DMS 273 (cell line): ENCODE measurements around the gene HIPK4.
A peak's percentile ranks its signal among the peaks of the same experiment; 100 is the strongest.
"Not testable (repeated sequence)": the region's sequence is repeated elsewhere in the genome, so short reads cannot be mapped to it uniquely, and the experiment has no call there.

Experiments
- DNase-seq: peaks from one replicate; lab custom pipeline; 2025; ENCODE audit not compliant: unreplicated experiment; lab: John Stamatoyannopoulos, UW

HIPK4 gene

DNA sequence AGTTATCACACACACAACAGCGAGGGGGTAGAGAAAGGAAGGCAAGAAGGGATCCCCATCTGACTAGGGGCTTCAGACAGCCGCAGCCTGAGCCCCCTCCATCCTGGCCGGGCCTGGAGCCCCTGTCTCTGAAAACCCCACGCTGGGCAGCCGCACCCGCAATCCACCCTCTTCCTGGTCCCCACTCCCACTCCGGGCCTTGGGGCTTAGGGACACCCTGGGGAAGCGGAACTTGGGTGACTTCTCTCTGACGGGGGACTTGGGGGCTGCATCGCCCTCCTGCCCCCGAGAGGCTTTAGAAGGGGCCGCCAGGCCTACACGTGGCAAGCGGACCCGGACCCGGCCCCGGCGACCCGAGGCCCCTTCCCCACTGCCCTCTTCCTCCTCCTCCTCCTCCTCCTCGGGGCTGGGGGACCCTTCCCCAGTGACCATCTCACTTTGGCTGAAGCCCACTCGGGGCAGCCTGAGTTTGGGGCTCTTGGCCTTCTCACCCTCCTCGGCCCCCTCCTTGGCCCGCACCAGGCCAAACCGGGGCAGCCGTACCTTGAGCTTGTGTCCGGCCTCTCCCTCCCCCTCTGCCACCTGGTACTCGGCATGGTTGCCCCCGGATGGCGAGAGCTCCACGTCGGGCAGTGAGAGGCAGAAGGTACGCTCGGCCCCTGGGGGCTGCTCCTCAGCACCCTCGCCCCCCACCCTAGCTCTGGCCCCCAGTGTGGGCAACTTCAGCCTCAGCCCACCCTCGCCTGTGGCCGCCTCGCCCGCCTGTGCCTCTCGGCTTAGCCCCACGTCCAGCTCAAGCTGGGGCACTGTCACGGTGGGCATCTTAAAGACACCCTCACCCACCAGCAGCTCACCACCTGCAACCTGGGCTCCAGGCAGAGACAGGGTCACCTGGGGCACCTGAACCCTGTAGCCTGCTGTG is 4.2 kb upstream of the HIPK4 start:
- DNase-seq, result no peak

DNA sequence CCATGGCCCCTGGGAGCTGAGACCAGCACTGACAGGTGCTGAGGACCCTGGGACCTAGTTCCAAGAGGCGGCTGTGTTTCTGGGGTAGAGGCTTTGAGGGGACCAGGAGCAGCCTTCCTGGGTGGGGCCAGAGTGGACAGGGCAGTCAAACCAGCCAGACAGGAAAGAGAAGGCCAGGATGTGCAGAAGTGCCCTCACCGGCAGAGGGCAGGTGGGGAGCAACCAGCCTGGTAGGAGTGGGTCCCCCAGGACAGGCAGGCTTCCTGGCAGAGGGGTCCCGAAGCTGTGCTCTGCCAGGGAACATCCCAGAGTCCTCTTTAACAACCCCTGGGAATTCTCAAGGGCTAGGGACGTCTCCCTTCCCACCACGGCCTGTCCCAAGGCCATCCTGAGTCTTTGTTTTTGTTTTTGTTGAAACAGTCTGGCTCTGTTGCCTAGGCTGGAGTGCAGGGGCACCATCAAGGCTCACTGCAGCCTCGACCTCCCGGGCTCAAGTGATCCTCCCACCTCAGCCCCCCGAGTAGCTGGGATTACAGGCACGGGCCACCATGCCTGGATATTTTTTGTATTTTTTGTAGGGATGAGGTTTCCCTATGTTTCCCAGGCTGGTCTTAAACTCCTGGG is 3.0 kb upstream of the HIPK4 start:
- peak; percentile 50 for DNase-seq

DNA sequence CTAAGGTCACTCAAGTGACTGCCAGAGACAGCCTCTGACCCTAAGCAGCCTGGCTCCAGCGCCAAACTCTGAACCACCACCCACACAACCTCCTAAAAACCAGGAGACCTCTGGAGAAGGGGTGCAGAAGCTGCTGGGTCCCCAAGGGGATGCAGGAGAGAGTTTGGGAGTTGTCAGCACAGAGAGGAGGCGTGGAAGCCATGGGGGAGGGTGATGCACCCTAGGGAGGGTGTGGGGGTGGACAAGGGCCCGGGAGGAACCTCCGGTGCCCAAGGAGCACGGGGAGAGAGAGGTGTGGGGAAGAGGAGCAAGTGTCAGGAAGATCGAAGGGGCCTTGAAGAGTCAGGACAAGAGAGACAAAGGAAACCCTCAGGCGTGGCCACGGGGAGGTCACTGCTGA is 2.1 kb upstream of the HIPK4 start:
- no peak for DNase-seq

DNA sequence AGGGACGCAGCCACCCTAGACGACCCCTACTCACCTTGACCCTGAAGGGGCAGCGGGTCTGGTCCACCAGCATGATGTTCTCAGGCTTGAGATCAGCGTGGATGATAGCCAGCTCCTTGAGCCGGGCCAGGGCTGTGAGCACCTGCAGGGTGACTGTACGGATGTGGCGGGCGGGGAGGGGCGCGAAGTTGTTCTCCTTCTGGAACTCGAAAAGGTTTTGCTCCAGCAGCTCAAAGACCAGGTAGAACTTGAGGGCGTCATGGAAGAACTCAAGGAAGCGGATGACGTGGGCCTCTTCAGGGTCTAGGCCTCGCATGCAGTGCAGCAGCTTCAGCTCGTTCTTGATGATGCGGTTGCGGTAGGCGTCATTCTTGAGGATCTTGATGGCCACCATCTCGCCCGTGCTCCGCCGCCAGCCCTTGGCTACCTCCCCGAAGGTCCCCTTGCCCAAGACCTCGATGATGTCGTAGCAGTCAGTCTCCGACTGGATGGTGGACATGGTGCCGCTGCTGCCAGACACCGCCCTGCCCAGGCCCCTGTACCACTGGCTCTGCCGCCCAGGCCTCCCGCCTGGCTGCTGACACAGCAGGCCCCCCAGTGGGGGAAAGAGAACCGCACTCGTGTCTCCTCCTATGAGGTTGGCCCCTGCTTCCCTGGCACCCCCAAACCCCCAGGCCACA is 437 bp downstream of the HIPK4 start:
- no peak for DNase-seq

DNA sequence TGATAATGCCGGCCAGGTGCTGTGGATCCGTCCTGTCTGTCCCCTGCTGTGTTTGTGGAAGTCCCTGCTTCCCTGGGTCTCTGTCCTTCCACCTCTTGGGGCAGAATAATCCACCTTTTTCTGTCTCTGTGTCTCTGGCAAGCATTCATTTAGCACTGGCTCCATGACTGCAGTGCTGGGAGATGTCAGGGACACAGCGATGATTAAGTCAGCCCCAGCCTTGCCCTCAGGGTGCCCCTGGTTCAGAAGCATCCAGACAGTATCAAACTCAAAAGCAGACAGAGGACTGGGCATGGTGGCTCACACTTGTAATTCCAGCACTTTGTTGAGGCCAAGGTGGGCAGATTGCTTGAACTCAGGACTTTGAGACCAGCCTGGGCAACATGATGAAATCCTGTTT is 1.5 kb downstream of the HIPK4 start:
- DNase-seq, result no peak

DNA sequence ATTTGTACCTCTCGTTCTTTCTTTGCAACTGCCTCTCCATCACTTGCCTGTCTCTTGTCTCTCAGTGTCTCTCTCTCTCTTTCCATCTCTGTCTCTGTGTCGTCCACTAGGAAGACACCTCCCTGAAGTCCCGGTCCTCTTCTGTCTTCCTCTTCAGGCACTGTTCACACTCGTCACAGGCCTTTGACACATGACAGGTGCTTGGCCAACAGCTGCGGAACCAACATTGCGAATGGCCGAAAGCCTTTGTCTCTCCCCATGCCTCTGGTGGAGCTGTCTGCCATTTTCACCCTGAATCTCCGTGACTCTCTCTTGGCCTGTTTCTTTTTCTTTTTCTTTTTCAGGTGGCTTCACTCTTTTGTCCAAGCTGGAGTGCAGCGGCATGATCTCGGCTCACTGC is 2.8 kb downstream of the HIPK4 start:
- DNase-seq, result no peak

DNA sequence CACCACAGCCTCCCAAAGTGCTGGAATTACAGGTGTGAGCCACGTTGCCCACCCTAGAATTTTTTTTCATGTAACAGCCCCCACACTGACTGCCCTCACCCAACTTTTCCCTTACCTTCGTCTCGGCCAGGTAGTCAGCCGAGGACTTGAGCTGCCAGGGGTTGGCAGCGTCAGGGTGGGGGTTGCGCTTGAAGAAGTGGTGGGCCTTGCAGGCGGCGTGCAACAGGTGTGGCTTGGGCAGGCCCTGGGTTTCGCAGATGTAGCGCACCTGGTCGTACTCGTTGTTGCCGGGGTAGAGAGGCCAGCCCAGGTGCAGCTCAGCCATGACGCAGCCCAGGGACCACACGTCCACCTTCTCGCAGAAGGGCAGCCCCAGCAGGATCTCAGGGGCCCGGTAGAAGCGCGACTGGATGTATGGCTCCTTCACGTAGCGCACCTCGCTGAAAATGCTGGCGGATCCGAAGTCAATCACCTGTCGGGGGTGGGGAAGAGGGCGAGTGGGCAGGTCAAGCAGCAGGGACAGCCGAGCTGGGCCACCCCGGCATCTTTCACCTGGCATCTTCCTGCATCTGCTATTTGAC is 6.2 kb downstream of the HIPK4 start:
- no peak for DNase-seq

DNA sequence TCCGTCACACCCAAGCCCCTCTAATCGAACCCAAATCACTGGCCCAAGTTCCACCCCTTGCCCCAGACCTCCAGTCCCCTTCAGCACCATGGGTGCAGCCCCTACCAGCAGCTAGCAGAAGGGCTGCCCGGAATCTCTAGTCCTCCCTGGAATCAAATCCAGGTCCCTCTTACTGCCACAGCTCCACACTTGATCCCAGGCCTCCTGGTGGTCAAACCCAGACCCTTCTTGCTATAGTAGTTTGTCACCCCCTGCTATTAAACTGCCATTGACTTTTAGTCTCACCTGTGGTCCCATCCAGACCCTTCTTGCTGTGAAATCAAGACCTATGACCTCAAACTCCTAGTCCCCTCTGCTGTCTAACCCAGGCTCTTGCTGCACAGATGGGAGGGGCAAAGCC is 8.7 kb downstream of the HIPK4 start:
- peak; percentile 24 for DNase-seq

DNA sequence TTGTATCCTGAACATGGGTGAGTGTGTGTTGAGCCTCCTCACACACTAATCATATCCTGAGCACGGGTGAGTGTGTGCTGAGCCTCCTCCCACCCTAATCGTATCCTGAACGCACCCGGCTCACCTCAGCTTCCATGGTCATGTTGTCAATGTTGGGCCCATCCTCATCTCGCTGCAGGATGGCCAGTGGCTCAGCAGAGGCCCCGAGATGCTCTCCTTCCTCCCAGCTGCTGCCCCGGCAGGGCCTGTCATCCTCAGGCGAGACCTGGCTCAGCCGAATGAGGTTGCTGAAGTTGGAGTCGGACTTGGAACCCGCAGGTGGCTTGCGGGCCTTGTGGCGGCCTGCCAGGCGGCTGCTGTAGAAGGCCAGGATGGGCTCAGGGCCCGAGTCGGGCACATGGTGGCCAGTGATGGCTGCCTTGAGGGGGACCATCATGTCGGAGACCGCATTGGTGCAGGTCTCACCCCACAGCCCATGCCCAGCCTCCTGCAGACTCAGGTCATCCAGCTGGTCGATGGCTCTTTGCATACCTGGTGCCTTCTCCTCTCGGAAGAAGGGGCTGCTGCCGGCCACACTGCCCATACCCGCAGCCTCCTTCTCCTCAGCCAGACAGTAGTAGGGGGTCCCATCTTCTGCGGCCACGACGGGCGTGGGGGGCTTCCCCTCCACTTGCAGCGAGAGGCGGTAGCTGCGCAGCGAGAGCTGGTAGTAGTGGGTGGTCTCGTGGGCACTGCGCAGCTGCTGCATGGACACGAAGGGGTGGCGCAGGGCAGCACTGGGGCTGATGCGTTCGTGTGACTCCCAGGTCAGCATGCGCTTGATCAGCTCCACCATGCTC is 9.6 kb downstream of the HIPK4 start:
- no peak for DNase-seq

DNA sequence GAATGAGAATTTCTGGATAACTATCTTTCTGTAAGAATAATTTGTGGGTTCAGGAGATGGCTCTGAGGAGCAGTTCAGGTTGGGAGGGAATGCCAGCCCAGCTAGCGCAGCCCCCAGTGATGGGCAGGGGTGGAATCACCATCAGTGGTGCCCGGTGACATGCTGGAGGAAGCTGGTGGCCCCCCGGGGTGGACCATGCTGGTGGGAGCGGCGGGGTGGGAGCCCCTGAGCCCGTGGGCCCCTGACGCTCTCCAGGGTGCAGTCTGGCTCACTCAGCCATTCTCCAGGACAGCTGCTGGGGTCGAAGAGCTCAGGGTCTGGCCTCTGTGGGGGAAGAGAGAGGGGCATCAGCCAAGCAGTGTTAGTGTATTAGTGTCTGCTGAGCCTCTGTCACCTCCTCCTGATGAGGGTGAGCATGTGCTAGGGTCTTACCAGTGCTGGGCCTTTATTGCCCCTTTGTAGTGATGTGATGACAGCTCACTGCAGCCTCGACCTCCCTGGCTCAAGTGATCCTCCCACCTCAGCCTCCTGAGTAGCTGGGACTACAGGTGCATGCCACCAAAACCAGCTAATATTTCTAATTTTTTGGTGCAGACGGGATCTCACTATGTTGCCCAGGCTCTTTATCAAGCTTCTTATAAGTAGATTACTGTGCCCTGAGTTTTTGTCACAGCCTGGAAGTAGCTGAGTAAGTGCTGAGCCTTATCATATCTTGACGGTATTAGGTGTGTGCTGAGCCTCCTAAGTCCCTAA is 10.4 kb downstream of the HIPK4 start:
- DNase-seq, result no peak

DNA sequence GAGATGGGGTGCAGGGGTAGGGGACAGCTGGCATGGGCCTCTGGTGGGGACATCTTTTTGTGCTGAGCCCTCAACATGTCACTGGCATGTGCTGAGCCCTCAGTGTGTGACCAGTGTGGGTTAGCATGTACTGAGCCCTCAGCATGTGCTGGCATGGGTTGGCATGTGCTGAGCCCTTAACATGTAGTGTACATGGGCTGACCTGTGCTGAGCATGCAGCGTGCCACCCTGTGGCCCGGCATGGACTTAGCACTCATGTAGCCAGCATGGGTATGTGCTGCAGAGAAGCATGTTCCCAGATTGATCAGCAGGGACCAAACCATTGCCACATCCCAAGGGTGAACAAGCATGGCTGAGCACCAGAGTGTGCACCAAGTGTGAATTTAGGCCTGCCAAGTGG is 11.5 kb downstream of the HIPK4 start:
- no peak for DNase-seq

DNA sequence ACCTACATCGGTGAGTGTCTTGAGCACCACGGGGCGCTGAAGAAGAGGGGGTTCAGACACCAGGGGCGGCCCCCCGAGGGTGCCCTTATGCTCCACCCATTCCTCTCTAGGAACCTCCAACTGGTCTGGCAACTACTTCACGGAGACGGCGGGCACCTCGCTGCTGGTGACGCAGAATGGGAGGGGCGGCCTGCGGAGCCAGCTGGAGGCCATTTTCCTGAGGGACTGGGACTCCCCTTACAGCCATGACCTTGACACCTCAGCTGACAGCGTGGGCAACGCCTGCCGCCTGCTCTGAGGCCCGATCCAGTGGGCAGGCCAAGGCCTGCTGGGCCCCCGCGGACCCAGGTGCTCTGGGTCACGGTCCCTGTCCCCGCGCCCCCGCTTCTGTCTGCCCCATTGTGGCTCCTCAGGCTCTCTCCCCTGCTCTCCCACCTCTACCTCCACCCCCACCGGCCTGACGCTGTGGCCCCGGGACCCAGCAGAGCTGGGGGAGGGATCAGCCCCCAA is 12.1 kb downstream of the HIPK4 start:
- DNase-seq, result no peak

DNA sequence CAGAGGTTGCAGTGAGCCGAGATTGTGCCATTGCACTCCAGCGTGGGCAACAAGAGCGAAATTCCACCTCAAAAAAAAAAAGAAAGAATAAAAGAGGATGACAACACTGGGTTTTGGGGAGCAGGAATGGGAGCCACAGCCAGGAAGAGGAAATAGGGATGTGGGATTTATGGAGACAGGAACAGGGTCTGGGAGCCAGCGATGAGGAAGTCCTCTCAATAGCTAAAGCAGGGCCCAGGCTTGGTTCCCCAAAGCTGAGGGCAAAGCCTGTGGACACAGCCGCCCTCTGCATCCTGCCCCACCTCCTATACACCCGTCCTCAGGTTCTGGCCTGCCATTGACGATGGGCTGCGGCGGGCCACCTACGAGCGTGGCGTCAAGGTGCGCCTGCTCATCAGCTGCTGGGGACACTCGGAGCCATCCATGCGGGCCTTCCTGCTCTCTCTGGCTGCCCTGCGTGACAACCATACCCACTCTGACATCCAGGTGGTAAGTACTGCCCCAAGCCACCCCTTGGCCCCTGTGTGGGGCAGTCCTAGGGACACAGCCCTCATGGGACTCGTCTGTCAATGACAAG is 13.6 kb downstream of the HIPK4 start:
- DNase-seq, result no peak

DNA sequence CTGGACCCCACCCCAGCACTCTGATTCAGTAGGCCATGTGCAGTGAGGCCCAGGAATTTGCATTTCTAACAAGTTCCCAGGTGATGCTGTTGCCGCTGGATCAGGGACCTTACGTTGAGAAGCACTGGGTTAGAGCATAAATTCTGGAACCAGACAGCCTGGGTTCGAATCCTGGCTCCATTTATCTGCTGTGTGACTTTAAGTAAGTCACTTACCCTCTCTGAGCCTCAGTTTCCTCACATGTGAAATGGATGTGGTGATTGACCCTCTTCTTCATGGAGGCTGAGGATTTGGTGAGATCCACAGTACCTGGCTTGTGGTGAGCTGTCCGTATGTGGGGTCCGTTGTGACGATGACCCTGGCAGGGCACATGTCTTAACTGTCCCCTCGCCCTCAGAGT is 15.9 kb downstream of the HIPK4 start:
- no peak for DNase-seq

DNA sequence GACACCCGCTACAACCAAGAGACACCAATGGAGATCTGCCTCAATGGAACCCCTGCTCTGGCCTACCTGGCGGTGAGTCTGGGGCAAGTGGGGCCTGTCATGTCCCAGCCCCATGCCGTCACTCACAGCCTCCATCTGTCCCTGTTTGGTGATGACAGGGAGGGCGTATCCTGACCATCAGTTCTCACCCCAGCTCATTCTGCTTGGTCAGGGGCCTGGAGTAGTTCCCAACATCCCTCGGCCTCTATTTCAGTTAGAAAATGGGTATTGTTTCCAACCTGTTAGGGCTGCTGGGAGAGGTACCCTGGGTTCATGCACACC is 18.2 kb downstream of the HIPK4 start:
- no peak for DNase-seq

DNA sequence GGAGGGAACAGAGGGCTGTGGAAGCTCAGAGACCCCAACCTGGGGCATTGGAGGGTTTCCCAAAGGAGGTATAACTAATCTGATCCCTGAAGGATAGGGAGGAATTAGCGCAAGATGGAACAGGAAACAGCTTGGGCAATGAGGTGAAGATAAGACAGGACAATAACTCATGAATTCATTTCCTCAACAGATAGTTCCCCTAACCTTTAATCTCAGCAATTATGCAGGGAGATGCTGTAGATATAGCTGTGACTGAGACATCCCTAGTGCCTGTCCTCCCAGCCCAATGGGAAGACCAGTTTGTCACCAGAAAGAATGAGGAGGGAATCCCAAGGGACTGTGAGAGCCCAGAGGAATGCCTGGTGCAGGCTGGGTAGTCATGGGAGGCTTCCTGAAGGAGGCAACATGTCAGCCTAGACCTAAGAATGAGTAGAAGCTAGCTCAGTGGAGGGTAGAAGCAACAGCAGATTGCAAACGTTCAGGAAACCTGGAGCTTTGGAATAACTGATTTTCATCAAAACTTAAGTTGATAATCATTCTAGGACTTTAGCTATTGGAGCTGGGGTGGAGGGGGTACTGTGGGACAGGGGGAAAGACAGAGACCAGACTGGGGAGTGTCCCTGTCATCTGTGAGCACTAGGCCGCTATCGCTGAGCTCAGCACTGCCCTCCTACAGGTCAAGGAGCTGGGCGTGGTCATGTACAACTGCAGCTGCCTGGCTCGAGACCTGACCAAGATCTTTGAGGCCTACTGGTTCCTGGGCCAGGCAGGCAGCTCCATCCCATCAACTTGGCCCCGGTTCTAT is 18.8 kb downstream of the HIPK4 start:
- DNase-seq, result no peak

DNA sequence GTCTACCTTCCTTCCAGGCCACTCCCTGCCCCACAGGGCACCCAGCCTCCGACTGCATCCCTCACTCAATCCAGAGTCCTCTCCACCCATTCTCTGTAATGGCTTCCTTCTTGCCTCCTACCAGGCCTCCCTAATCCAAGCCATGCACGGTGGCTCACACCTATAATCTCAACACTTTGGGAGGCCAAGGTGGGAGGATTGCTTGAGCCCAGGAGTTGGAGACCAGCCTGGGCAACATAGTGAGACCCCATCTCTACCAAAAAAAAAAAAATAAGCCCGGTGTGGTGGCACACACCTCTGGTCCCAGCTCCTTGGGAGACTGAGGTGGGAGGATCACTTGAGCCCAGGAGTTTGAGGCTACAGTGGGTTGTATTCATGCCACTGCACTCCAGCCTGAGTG is 19.7 kb downstream of the HIPK4 start:
- not testable (repeated sequence) for DNase-seq

DNA sequence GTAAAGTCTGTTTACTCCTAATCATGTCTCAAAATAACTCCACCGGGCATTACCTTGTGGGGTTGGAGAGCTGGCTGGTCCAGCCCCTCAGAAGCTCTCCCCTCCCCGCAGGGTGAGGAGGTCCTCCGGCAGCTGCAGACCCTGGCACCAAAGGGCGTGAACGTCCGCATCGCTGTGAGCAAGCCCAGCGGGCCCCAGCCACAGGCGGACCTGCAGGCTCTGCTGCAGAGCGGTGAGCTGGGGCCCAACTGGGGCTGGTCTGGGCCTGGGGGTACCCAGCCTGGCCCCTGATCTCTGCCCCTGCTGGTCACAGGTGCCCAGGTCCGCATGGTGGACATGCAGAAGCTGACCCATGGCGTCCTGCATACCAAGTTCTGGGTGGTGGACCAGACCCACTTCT is 20.2 kb downstream of the HIPK4 start:
- no peak for DNase-seq
